WTC11 (cell line): ENCODE measurements around the gene BCAS2. TPM values are rescaled to one million over a fixed set of nuclear protein-coding genes. Genes with fewer than 3 reads are reported as not detected.
A peak's percentile ranks its signal among the peaks of the same experiment; 100 is the strongest.

Experiments
- ARID4B ChIP-seq: sonication (generic); formaldehyde crosslinking; IDR thresholded peaks from 2 replicates; pipeline ENCODE4 v1.8.0; 2023; ENCODE audit warnings: missing genetic modification reagents, mild to moderate bottlenecking, borderline replicate concordance
- CREM ChIP-seq: sonication (generic); formaldehyde crosslinking; IDR thresholded peaks from 2 replicates; pipeline ENCODE4 v1.8.1; 2022; ENCODE audit warnings: mild to moderate bottlenecking, missing genetic modification reagents, moderate library complexity
- E2F5 ChIP-seq: sonication (generic); formaldehyde crosslinking; IDR thresholded peaks from 2 replicates; pipeline ENCODE4 v1.8.1; 2022; ENCODE audit warnings: mild to moderate bottlenecking, moderate library complexity, missing genetic modification reagents
- ELF4 ChIP-seq: sonication (generic); formaldehyde crosslinking; IDR thresholded peaks from 2 replicates; pipeline ENCODE4 v1.8.1; 2022; ENCODE audit warnings: low read depth, mild to moderate bottlenecking, moderate library complexity, missing genetic modification reagents
- ESRRA ChIP-seq: sonication (generic); formaldehyde crosslinking; IDR thresholded peaks from 2 replicates; pipeline ENCODE4 v1.8.1; 2022; ENCODE audit warnings: mild to moderate bottlenecking, missing genetic modification reagents, borderline replicate concordance
- FOXJ3 ChIP-seq: sonication (generic); formaldehyde crosslinking; IDR thresholded peaks from 2 replicates; pipeline ENCODE4 v1.9.0; 2021; ENCODE audit warnings: missing genetic modification reagents, mild to moderate bottlenecking, borderline replicate concordance
- FOXK1 ChIP-seq: sonication (generic); formaldehyde crosslinking; IDR thresholded peaks from 2 replicates; pipeline ENCODE4 v1.8.0; 2022; ENCODE audit warnings: mild to moderate bottlenecking, moderate library complexity, missing genetic modification reagents
- HMGA2 ChIP-seq: fragments of 250-450 bp; sonication (Bioruptor Pico); IDR thresholded peaks from 2 replicates; pipeline ENCODE4 v1.4.0; 2021; ENCODE audit warnings: mild to moderate bottlenecking, moderate library complexity
- HMGXB4 ChIP-seq: sonication (generic); formaldehyde crosslinking; IDR thresholded peaks from 2 replicates; pipeline ENCODE4 v1.8.1; 2023; ENCODE audit warnings: mild to moderate bottlenecking, moderate library complexity, missing genetic modification reagents
- NFATC4 ChIP-seq: fragments of 250-450 bp; sonication (Bioruptor Pico); IDR thresholded peaks from 2 replicates; pipeline ENCODE4 v1.9.0; 2021; ENCODE audit warnings: mild to moderate bottlenecking
- NFYB ChIP-seq: sonication (generic); formaldehyde crosslinking; conservative IDR thresholded peaks from 2 replicates; pipeline ENCODE4 v1.8.0; 2022; ENCODE audit warnings: low read depth, missing genetic modification reagents
- NR1H2 ChIP-seq: sonication (generic); formaldehyde crosslinking; IDR thresholded peaks from 2 replicates; pipeline ENCODE4 v1.9.0; 2021; ENCODE audit warnings: mild to moderate bottlenecking, moderate library complexity, missing genetic modification reagents
- RELA ChIP-seq: sonication (generic); formaldehyde crosslinking; IDR thresholded peaks from 2 replicates; pipeline ENCODE4 v1.8.1; 2022; ENCODE audit warnings: missing genetic modification reagents, mild to moderate bottlenecking, borderline replicate concordance
- SMAD3 ChIP-seq: sonication (generic); formaldehyde crosslinking; IDR thresholded peaks from 2 replicates; pipeline ENCODE4 v1.8.0; 2022; ENCODE audit warnings: missing genetic modification reagents, mild to moderate bottlenecking, borderline replicate concordance
- SMAD4 ChIP-seq: sonication (generic); formaldehyde crosslinking; IDR thresholded peaks from 2 replicates; pipeline ENCODE4 v1.8.0; 2022; ENCODE audit warnings: mild to moderate bottlenecking, missing genetic modification reagents
- SOX15 ChIP-seq: fragments of 250-450 bp; sonication (Bioruptor Pico); IDR thresholded peaks from 2 replicates; pipeline ENCODE4 v1.9.0; 2021; ENCODE audit warnings: mild to moderate bottlenecking
- SP1 ChIP-seq: sonication (generic); formaldehyde crosslinking; conservative IDR thresholded peaks from 2 replicates; pipeline ENCODE4 v1.8.1; 2022; ENCODE audit warnings: missing genetic modification reagents
- TCF7 ChIP-seq: sonication (generic); formaldehyde crosslinking; IDR thresholded peaks from 2 replicates; pipeline ENCODE4 v1.8.0; 2022; ENCODE audit warnings: mild to moderate bottlenecking, low read depth, missing genetic modification reagents, moderate library complexity
- TEAD1 ChIP-seq: sonication (generic); formaldehyde crosslinking; IDR thresholded peaks from 2 replicates; pipeline ENCODE4 v1.8.0; 2022; ENCODE audit warnings: mild to moderate bottlenecking, missing genetic modification reagents
- ZNF416 ChIP-seq: fragments of 250-450 bp; sonication (Bioruptor Pico); IDR thresholded peaks from 2 replicates; pipeline ENCODE4 v1.9.0; 2021; ENCODE audit warnings: mild to moderate bottlenecking, inconsistent platforms
- total RNA-seq: library from RNA; stranded (reverse); gene quantifications from 3 replicates; pipeline ENCODE4 v1.2.3, GENCODE V29; 2021
- TF ChIP-seq, protein P1 (sequence below): fragments of 250-450 bp; sonication (Bioruptor Pico); IDR thresholded peaks from 2 replicates; pipeline ENCODE4 v1.9.0; 2021; ENCODE audit warnings: mild to moderate bottlenecking
- TF ChIP-seq, protein P2 (sequence below): fragments of 250-450 bp; sonication (Bioruptor Pico); IDR thresholded peaks from 2 replicates; pipeline ENCODE4 v1.8.0; 2021; ENCODE audit warnings: mild to moderate bottlenecking
- TF ChIP-seq, protein P3 (sequence below): sonication (generic); formaldehyde crosslinking; IDR thresholded peaks from 2 replicates; pipeline ENCODE4 v1.8.0; 2022; ENCODE audit warnings: mild to moderate bottlenecking, missing genetic modification reagents
- TF ChIP-seq, protein P4 (sequence below): fragments of 250-450 bp; sonication (Bioruptor Pico); IDR thresholded peaks from 2 replicates; pipeline ENCODE4 v1.9.0; 2021; ENCODE audit warnings: mild to moderate bottlenecking
- TF ChIP-seq, protein P5 (sequence below): sonication (generic); formaldehyde crosslinking; conservative IDR thresholded peaks from 2 replicates; pipeline ENCODE4 v1.8.1; 2022; ENCODE audit warnings: mild to moderate bottlenecking, missing genetic modification reagents

Gene BCAS2
- total RNA-seq, 1 experiment from 2014 or later, result 39.0 TPM

DNA sequence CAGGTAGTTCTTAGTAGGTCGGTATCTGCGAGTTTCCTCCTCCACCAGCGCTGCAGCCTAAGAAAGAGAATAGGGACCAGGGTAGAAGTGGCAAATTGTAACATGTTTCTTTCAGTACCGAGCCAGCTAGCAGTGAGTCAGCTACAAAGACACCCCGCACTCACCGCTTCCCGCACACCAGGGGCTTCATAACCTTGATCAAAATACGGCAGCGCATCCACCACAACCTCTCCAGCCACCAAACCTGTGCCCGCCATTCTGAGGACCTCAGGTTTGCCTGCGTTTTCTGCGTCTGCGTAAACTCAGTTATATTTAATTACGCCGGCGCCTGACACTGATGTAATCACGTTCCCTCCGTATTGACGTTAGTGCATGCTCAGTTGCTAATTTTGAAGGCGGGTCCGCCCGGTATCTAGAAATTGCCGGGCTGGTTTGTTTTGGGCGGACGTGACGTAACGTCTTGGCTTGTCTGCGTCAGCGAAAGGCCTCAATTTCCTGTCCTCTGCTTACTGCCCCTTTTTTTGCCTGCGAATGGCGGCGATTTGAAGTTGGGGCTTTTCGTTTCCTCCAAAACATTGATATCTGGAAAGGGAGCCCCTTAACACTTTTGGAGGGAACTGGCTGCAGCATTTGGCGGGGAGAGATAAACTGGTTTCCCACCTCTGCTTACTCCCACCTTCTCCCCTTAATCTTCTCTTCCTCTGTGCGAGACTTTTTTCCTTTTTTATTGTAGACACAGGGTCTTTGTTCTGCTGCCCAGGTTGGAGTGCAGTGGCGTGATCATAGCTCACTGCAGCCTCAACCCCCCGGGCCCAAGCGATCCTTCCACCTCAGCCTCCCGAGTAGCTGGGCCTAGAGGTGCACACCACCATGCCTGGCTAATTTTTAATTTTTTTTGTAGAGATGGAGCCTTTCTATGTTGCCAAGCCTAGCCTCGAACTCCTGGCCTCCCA is at the start of gene BCAS2 (continued):
- TF ChIP-seq ARID4B (CRISPR knock-in tag), result no peak
- no peak for TF ChIP-seq ESRRA (CRISPR knock-in tag)
- TF ChIP-seq, protein P1, sequence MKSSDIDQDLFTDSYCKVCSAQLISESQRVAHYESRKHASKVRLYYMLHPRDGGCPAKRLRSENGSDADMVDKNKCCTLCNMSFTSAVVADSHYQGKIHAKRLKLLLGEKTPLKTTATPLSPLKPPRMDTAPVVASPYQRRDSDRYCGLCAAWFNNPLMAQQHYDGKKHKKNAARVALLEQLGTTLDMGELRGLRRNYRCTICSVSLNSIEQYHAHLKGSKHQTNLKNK (CRISPR knock-in tag), result no peak
- TF ChIP-seq, protein P2, sequence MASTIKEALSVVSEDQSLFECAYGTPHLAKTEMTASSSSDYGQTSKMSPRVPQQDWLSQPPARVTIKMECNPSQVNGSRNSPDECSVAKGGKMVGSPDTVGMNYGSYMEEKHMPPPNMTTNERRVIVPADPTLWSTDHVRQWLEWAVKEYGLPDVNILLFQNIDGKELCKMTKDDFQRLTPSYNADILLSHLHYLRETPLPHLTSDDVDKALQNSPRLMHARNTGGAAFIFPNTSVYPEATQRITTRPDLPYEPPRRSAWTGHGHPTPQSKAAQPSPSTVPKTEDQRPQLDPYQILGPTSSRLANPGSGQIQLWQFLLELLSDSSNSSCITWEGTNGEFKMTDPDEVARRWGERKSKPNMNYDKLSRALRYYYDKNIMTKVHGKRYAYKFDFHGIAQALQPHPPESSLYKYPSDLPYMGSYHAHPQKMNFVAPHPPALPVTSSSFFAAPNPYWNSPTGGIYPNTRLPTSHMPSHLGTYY (CRISPR knock-in tag), result no peak
- peak; percentile 97 for TF ChIP-seq CREM (CRISPR knock-in tag)
- no peak for TF ChIP-seq RELA (CRISPR knock-in tag)
- TF ChIP-seq E2F5 (CRISPR knock-in tag), result no peak
- TF ChIP-seq ZNF416 (CRISPR knock-in tag), result no peak
- peak; percentile 60; the same call in 1 of the 2 replicates for TF ChIP-seq SP1 (CRISPR knock-in tag)
- TF ChIP-seq FOXJ3 (CRISPR knock-in tag), result no peak
- TF ChIP-seq, protein P3, sequence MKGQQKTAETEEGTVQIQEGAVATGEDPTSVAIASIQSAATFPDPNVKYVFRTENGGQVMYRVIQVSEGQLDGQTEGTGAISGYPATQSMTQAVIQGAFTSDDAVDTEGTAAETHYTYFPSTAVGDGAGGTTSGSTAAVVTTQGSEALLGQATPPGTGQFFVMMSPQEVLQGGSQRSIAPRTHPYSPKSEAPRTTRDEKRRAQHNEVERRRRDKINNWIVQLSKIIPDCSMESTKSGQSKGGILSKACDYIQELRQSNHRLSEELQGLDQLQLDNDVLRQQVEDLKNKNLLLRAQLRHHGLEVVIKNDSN (CRISPR knock-in tag), result no peak
- TF ChIP-seq, protein P4, sequence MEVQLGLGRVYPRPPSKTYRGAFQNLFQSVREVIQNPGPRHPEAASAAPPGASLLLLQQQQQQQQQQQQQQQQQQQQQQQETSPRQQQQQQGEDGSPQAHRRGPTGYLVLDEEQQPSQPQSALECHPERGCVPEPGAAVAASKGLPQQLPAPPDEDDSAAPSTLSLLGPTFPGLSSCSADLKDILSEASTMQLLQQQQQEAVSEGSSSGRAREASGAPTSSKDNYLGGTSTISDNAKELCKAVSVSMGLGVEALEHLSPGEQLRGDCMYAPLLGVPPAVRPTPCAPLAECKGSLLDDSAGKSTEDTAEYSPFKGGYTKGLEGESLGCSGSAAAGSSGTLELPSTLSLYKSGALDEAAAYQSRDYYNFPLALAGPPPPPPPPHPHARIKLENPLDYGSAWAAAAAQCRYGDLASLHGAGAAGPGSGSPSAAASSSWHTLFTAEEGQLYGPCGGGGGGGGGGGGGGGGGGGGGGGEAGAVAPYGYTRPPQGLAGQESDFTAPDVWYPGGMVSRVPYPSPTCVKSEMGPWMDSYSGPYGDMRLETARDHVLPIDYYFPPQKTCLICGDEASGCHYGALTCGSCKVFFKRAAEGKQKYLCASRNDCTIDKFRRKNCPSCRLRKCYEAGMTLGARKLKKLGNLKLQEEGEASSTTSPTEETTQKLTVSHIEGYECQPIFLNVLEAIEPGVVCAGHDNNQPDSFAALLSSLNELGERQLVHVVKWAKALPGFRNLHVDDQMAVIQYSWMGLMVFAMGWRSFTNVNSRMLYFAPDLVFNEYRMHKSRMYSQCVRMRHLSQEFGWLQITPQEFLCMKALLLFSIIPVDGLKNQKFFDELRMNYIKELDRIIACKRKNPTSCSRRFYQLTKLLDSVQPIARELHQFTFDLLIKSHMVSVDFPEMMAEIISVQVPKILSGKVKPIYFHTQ (CRISPR knock-in tag), result no peak
- TF ChIP-seq HMGA2 (CRISPR knock-in tag), result no peak
- TF ChIP-seq ELF4 (CRISPR knock-in tag), result no peak
- TF ChIP-seq SOX15, result no peak
- TF ChIP-seq NFYB (CRISPR knock-in tag), result no peak
- no peak for TF ChIP-seq NFATC4 (CRISPR knock-in tag)
- peak; percentile 85 for TF ChIP-seq FOXK1 (CRISPR knock-in tag)
- no peak for TF ChIP-seq HMGXB4 (CRISPR knock-in tag)
- no peak for TF ChIP-seq SMAD3
- TF ChIP-seq TCF7, result no peak
- no peak for TF ChIP-seq NR1H2 (CRISPR knock-in tag)
- TF ChIP-seq, protein P5, sequence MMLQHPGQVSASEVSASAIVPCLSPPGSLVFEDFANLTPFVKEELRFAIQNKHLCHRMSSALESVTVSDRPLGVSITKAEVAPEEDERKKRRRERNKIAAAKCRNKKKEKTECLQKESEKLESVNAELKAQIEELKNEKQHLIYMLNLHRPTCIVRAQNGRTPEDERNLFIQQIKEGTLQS (CRISPR knock-in tag), result no peak
- no peak for TF ChIP-seq TEAD1
- TF ChIP-seq SMAD4 (CRISPR knock-in tag), result no peak
